Forelimb muscle (tissue), 1 donor: Measurements from ENCODE around the gene NTRK3. TPM values are rescaled to one million over a fixed set of nuclear protein-coding genes. Genes with fewer than 3 reads are reported as not detected.

Source experiments
- DNase-seq: peaks from one replicate; pipeline ENCODE4 v3.0.0-alpha.2; 2013; ENCODE audit warnings: low read depth
- polyA plus RNA-seq: library from polyadenylated mRNA; unstranded; fragments of 120-200 nt; gene quantifications from one replicate; pipeline ENCODE4 v1.2.1, GENCODE V29; 2013; ENCODE audit not compliant: insufficient read length

The NTRK3 gene
- polyA plus RNA-seq, 1 donor: 2.6 TPM

GRCh38 chr15:88002706-88003105 is 253.8 kb downstream of the NTRK3 start:
- no peak for DNase-seq

DNA sequence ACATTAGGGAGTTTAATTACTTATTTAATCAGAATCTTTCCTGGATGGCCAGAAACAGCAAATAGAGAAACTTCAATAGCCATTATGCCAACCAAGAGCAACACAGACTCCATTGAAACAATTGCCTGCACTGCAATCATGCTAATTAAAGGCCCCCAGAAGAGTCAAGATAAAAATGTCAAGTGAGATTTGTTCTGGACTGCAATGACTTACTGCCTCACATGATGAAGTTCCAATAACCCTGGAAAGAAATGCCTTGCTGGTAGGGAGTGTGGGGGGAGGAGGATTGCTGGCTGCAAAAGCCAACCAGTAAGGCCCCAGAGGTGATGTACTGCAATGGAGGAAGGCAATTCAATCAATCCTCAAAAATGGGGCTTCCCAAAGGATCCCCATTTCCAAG is 257.9 kb downstream of the NTRK3 start:
- DNase-seq: no peak

DNA sequence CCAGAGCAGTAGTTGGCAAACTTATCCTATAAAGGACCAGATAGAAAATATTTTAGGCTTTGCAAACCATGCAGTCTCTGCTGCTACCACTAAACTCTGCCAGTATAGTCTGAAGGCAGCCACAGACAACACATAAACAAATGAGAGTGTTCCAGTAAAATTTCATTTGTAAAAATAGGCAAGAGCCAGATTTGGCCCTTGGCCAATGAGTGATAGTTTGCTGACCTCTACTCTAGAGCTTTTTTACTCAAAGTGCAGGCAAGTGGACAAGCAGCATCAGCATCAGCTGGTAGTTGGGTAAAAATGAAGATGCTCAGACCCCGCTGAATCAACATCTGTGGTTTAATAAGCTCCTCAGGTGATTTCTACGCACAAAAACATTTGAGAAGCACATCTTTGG is 269.8 kb downstream of the NTRK3 start:
- DNase-seq: no peak

DNA sequence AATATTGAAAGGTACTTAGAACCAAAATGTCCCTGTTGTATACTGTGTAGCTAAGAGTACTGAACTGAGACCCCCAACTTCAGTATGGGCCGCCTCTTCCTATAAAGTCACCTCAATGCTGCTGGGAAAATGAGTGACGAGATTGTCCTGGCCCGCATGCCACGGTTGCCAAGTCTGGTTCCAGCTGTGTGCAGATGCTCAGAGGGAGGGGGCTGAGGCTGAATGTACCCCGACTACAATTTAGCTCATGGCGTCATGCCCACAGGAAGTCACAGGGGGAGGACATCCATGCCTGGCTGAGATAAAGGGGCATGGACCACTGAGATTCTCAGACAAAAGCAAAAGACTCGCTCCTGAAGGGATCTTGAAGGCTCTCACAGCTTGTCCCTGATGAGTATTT is 271.1 kb downstream of the NTRK3 start:
- DNase-seq: no peak

DNA sequence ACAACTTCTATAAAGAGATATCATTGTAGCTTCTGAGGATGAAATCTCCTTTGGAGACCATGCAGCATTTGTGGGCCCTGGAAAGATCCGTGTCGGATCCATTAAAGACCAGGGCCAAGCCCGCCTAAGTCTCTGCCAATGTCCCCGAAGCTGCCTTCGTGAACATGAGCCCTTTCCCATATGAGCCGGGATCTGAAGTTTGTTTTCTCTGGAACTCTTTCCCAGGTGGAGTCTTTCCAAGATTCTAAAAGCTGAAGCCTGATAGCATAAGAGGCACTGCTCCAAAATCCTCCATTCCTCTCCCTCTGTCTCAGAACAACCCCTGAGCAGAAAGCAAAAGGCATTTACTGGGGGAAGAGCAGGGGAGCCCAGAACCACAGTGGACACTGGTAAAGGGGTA is 274.6 kb downstream of the NTRK3 start:
- DNase-seq: peak; percentile 54

DNA sequence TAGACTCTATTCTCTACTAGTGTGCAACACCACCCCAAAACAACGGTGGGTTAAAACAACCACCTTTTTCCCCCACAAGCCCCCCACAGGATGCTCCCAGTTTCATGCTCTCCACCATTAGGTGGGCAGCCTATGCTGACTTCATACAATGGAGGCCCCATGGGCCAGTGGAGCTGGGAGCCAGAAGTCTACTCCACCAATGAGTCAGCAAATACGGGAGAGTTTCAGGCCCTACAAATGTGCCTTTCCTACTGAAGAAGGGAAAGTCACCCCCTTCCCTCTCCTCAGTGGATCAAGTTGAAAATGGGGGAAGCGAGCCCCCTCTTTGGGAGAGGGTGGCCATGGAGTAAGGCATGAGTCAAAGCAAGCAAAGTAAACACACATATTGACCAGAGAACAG is 278.6 kb downstream of the NTRK3 start:
- no peak for DNase-seq

GRCh38 chr15:87976552-87976951 is 280.0 kb downstream of the NTRK3 start:
- DNase-seq: no peak

- no peak for DNase-seq
These were observed 282.9 kb downstream of the NTRK3 start for GRCh38 chr15:87973501-87974215.

DNA sequence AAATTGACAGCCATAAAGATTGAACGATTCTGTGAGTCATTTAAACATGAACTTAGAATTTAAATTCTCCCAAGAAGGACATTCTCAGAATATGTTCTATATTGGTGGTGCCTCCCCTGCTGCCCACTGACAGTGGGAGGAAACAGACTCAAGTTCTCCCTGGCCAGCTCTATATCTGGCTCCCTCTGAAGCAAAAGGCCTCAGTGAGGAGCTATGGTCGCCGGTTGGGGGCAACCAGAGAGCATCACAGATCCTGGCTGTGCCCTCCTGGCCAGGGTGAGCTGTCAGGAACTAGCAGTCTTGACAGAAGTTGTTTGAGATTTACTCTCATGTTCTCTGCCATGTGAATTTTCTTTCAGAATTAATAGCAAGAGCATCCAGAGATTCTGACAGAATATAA is 285.5 kb downstream of the NTRK3 start:
- DNase-seq: no peak

- DNase-seq: no peak
These were observed 288.6 kb downstream of the NTRK3 start for GRCh38 chr15:87967951-87968350.

- DNase-seq: no peak
These were observed 291.2 kb downstream of the NTRK3 start for GRCh38 chr15:87965304-87965703.

- no peak for DNase-seq
These were observed 294.1 kb downstream of the NTRK3 start for GRCh38 chr15:87962428-87962827.

GRCh38 chr15:87961851-87962420 is 294.6 kb downstream of the NTRK3 start:
- DNase-seq: no peak

- no peak for DNase-seq
These were observed 296.9 kb downstream of the NTRK3 start for GRCh38 chr15:87959662-87960061.

DNA sequence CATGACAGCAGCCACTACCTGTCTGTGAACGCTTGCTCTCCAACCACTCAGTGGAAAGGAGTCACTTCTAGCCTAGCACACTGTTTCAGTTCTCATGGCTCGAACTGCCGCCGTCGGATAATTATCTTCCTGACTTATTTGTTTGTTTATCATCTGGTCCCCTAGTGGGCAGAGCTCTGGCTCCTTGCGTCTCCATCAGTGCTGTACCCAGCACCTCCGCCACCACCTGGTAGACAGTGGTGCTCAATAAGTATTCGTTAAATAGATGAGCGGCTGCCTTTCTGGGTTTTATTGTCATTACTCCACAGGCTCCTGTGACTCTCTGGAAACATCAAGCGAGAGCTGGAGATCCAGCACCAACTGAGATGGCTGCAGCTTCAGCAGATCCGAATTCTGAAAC is 297.5 kb downstream of the NTRK3 start:
- no peak for DNase-seq

DNA sequence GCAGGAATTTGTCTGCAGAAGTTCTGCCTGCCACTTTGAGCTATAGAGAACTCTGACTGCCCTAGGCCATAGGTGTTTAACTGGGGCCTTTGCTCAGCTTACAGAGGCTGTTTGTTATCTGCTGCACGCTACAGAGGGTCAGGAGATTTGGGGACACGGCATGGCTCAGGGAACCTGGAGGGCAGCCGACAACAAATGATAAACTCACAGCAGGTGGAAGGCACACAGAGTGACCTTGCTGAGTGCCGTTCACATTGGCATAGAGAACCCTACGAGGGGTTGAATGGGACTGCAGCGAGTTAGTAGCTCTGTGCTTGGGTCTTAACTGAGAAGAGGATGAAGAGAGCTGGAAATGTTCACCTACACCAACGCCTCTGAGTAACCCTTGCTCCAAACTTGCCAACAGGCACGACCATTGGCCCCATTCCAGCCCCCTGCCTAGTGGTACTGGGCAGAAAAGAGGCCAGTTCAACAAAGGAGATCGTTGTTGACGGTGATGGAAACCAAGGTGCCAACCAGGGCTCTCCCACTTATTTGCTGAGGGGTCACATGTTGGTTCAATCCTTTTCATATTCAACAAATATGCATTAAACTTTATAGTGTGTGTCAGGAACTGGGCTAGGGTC is 301.1 kb downstream of the NTRK3 start:
- DNase-seq: no peak

DNA sequence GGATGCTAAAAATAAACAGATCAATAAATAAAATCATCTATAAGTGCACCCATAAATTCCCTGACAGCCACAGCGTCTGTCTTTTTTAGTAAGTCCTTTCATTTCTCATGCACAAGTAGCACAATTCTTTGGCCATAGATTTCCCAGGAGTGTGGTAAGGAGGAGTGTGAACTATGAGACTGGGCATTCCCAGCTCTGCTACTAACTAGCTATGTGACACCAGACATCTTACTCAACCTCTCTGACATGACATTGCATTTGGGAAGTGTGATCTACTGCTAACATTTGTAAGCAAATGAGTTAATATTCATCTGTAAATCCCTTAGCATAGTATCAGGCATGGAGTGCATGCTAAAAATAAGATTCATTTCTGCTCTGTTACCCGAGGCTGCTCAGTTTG is 301.7 kb downstream of the NTRK3 start:
- no peak for DNase-seq

DNA sequence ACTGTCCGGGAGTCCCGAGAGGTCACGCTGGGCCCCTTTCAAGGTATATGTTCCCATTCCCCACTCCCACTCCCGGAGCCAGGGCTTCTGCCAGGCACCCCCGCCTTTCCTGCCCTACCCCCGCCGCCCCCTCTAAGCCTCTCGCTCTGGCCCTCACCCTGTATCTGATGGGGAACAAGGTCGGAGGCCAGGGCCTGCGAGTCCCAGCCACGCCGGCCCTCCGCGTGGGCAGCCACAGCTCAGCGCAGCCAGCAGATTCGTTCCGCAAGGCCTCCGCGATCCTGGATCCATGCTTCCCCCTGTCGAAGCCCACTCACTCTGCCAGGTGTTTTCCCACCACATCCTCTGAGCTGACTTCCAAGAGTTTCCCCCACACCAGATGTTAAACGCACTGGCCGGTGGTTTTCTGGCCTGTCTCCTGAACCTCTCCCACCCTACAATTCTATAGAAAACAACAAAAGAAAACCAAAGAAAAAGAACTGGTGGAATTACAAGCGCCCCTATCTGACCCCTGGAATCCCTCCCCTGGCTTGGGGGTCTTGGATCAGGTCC is 303.7 kb downstream of the NTRK3 start:
- no peak for DNase-seq

GRCh38 chr15:87949575-87950223 is 306.8 kb downstream of the NTRK3 start:
- DNase-seq: no peak

GRCh38 chr15:87949151-87949574 is 307.4 kb downstream of the NTRK3 start:
- no peak for DNase-seq

GRCh38 chr15:87947560-87947959 is 309.0 kb downstream of the NTRK3 start:
- no peak for DNase-seq

GRCh38 chr15:87945246-87945645 is 311.3 kb downstream of the NTRK3 start:
- no peak for DNase-seq
